Spleen (tissue), 7 donors: ENCODE measurements around the gene PAK4.

Experiments used
- POLR2A ChIP-seq, 3 donors: fragments of 450-650 bp; IDR thresholded peaks; one replicate each; pipeline ENCODE4 v1.5.1; 2017; ENCODE audit warnings: antibody characterized with exemption in 3 of 3, mild to moderate bottlenecking in 1 of 3
- POLR2AphosphoS5 ChIP-seq, 3 donors: sonication (generic); formaldehyde crosslinking; IDR thresholded peaks; one replicate each; pipeline ENCODE4 v1.5.1; 2017; ENCODE audit warnings: antibody characterized with exemption in 3 of 3
- TF ChIP-seq, protein P1 (sequence below), 11 experiments: fragments of 200-600 bp in 7 of 11; fragments of 450-650 bp in 4 of 11; sonication (generic) in 4 of 11; IDR thresholded peaks in 8 of 11; conservative IDR thresholded peaks in 3 of 11; 1 replicate in 7 of 11; 2 replicates in 4 of 11; pipeline versions ENCODE4 v1.4.0 to v1.8.0; 2016 to 2021; ENCODE audit warnings: antibody characterized with exemption in 11 of 11, inconsistent platforms in 4 of 11, mild to moderate bottlenecking in 1 of 11
- donor health status: DM: no; HTN: no; CAD: no; lungs with moderate emphysema.
- donor health status: DM: no; HTN: no; CAD: no.
- donor health status: DM: no; HTN: no; CAD: no.

DNA sequence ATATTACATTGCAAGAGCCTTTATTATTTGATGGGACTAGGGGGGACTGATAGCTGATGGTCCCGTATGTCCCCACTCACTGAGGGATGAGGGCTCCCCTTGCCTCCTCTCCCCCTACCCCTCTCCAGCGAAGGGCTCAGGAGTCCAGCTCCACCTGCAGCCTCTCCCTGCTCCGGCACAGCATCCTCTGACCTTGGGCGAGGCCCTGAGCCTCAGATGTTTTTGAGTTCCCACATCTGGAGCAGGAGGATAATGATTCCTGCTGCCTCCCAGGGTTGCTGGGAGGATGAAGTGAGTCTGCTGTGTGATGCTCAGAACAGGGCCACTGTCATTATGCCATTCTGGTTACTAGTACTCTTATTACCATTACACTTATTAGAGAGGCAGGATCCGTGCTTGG, 15.0 kb downstream of the PAK4 start:
- TF ChIP-seq, protein P1, sequence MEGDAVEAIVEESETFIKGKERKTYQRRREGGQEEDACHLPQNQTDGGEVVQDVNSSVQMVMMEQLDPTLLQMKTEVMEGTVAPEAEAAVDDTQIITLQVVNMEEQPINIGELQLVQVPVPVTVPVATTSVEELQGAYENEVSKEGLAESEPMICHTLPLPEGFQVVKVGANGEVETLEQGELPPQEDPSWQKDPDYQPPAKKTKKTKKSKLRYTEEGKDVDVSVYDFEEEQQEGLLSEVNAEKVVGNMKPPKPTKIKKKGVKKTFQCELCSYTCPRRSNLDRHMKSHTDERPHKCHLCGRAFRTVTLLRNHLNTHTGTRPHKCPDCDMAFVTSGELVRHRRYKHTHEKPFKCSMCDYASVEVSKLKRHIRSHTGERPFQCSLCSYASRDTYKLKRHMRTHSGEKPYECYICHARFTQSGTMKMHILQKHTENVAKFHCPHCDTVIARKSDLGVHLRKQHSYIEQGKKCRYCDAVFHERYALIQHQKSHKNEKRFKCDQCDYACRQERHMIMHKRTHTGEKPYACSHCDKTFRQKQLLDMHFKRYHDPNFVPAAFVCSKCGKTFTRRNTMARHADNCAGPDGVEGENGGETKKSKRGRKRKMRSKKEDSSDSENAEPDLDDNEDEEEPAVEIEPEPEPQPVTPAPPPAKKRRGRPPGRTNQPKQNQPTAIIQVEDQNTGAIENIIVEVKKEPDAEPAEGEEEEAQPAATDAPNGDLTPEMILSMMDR (IDR thresholded peaks at IDR 0.05 in 8 of 11, conservative IDR thresholded peaks at IDR 0.05 in 3 of 11) = no peak
- TF ChIP-seq POLR2A (IDR thresholded peaks at IDR 0.05) (no peak), POLR2AphosphoS5 (IDR thresholded peaks at IDR 0.05) (no peak)
